SK-N-SH (cell line): ENCODE results near the gene RBMS3. TPM values are rescaled to one million over a fixed set of nuclear protein-coding genes. Genes with fewer than 3 reads are reported as not detected.

ENCODE experiments used
- CTCF ChIA-PET: fragments of 300-600, 350-600 bp; formaldehyde crosslinking; extraction: SDS; loops from one replicate; lab custom pipeline; 2021; lab: Yijun Ruan, JAX
- POLR2A ChIA-PET: fragments of 350-600 bp; sonication (Branson Sonifier 250); formaldehyde crosslinking; extraction: SDS; loops from one replicate; lab custom pipeline; 2020; ENCODE audit warnings: antibody characterized with exemption, inconsistent platforms; lab: Yijun Ruan, JAX
- DNase-seq: peaks from one replicate; pipeline ENCODE4 v3.0.0; 2012
- H2AFZ ChIP-seq: fragments of 200-600 bp; sonication (generic); 2 replicates; pipeline ENCODE4 v1.8.1; 2016; ENCODE audit warnings: antibody characterized with exemption, mild to moderate bottlenecking, low read depth
- H3F3A ChIP-seq: fragments of 200-600 bp; sonication (generic); replicated peaks from 2 replicates; pipeline ENCODE3; 2016; ENCODE audit warnings: antibody characterized with exemption, mild to moderate bottlenecking; ENCODE audit not compliant: insufficient read depth
- H3K27ac ChIP-seq, 2 experiments: fragments of 200-500 bp in 1 of 2; fragments of 200-600 bp in 1 of 2; sonication (Bioruptor generic) in 1 of 2; sonication (generic), shearing (Covaris generic) in 1 of 2; 2 replicates each; pipeline versions ENCODE4 v1.5.1 to v1.6.1; 2014 to 2016; ENCODE audit warnings: low read depth in 2 of 2, inconsistent platforms in 1 of 2, low read length in 1 of 2, mild to moderate bottlenecking in 1 of 2, mixed read lengths in 1 of 2
- H3K27me3 ChIP-seq: fragments of 200-600 bp; sonication (generic), shearing (Covaris generic); 2 replicates; pipeline ENCODE4 v1.6.1; 2016; ENCODE audit warnings: mixed run types; ENCODE audit not compliant: insufficient read depth
- H3K36me3 ChIP-seq, 2 experiments: fragments of 200-500 bp in 1 of 2; fragments of 200-600 bp in 1 of 2; sonication (Bioruptor generic) in 1 of 2; sonication (generic) in 1 of 2; replicated peaks in 1 of 2; 2 replicates each; pipeline versions ENCODE3 to v1.5.1; 2014 to 2016; ENCODE audit warnings: low read length in 1 of 2, mild to moderate bottlenecking in 1 of 2; ENCODE audit not compliant: insufficient read depth in 2 of 2, control insufficient read depth in 1 of 2
- H3K4me1 ChIP-seq, 2 experiments: fragments of 200-500 bp in 1 of 2; fragments of 200-600 bp in 1 of 2; sonication (Bioruptor generic) in 1 of 2; sonication (generic), shearing (Covaris generic) in 1 of 2; 2 replicates each; pipeline versions ENCODE4 v1.5.1 to v1.6.1; 2014 to 2016; ENCODE audit warnings: low read depth in 1 of 2, low read length in 1 of 2, mixed run types in 1 of 2; ENCODE audit not compliant: insufficient read depth in 2 of 2, control insufficient read depth in 1 of 2
- H3K4me2 ChIP-seq: fragments of 200-600 bp; sonication (generic), shearing (Covaris generic); 2 replicates; pipeline ENCODE4 v1.6.1; 2017; ENCODE audit warnings: mixed run types
- H3K4me3 ChIP-seq, 2 experiments: fragments of 200-500 bp in 1 of 2; fragments of 200-600 bp in 1 of 2; sonication (Bioruptor generic) in 1 of 2; sonication (generic), shearing (Covaris generic) in 1 of 2; 2 replicates each; pipeline versions ENCODE4 v1.5.1 to v1.8.1; 2014 to 2016; ENCODE audit warnings: low read depth in 2 of 2, inconsistent platforms in 1 of 2, low read length in 1 of 2, mild to moderate bottlenecking in 1 of 2, mixed read lengths in 1 of 2, moderate library complexity in 1 of 2
- H3K79me2 ChIP-seq: fragments of 200-600 bp; sonication (generic); 2 replicates; pipeline ENCODE4 v1.8.1; 2017; ENCODE audit warnings: mild to moderate bottlenecking; ENCODE audit not compliant: insufficient read depth
- H3K9ac ChIP-seq: fragments of 200-600 bp; sonication (generic); 2 replicates; pipeline ENCODE4 v1.6.1; 2017; ENCODE audit warnings: mixed run types
- H3K9me2 ChIP-seq: fragments of 200-600 bp; sonication (generic); 2 replicates; pipeline ENCODE4 v1.6.1; 2017; ENCODE audit warnings: mixed run types
- H3K9me3 ChIP-seq: fragments of 200-600 bp; sonication (generic); 2 replicates; pipeline ENCODE4 v1.6.1; 2017; ENCODE audit warnings: mixed run types, mild to moderate bottlenecking, moderate library complexity
- H4K20me1 ChIP-seq: fragments of 200-600 bp; sonication (generic); 2 replicates; pipeline ENCODE4 v1.6.1; 2017; ENCODE audit warnings: mild to moderate bottlenecking, mixed run types; ENCODE audit not compliant: insufficient read depth
- CHD2 ChIP-seq: fragments of 150-350 bp; IDR thresholded peaks from 2 replicates; pipeline ENCODE4 v1.6.1; 2018; ENCODE audit warnings: low read length; ENCODE audit not compliant: partially characterized antibody
- EZH2phosphoT487 ChIP-seq: fragments of 200-600 bp; sonication (generic); IDR thresholded peaks from 2 replicates; pipeline ENCODE4 v1.6.1; 2017; ENCODE audit warnings: low read depth, mixed run types, mild to moderate bottlenecking, antibody characterized with exemption, moderate library complexity, borderline replicate concordance
- FOXJ3 ChIP-seq: sonication (generic); formaldehyde crosslinking; IDR thresholded peaks from 2 replicates; pipeline ENCODE4 v1.5.1; 2020; ENCODE audit warnings: mild to moderate bottlenecking, missing genetic modification reagents
- GABPA ChIP-seq: IDR thresholded peaks from 2 replicates; pipeline ENCODE4 v1.4.0; 2012; ENCODE audit warnings: low read depth, mild to moderate bottlenecking
- NFIC ChIP-seq: IDR thresholded peaks from 2 replicates; pipeline ENCODE4 v1.4.0; 2012; ENCODE audit warnings: borderline replicate concordance
- POLR2AphosphoS5 ChIP-seq: IDR thresholded peaks from 2 replicates; pipeline ENCODE4 v1.6.1; 2012; ENCODE audit warnings: low read depth, low read length
- TAF1 ChIP-seq: IDR thresholded peaks from 2 replicates; pipeline ENCODE4 v1.6.1; 2012; ENCODE audit warnings: low read depth, mild to moderate bottlenecking, low read length, moderate library complexity, borderline replicate concordance
- WGBS: methylation state at CpG from one replicate; pipeline ENCODE4 v1.1.6; 2017; ENCODE audit warnings: low lambda C conversion rate; 5-methylcytosine and 5-hydroxymethylcytosine counted together
- polyA plus RNA-seq, 3 experiments: library from polyadenylated mRNA; depleted of rRNA; stranded (reverse); fragments of >200 nt; gene quantifications; 2 replicates each; pipeline ENCODE4 v1.2.3, GENCODE V29; 2012
- TF ChIP-seq, protein P1 (sequence below): IDR thresholded peaks from 2 replicates; pipeline ENCODE4 v1.4.0; 2012; ENCODE audit warnings: low read depth, borderline replicate concordance
- TF ChIP-seq, protein P2 (sequence below): fragments of 200-600 bp; sonication (generic); IDR thresholded peaks from 2 replicates; pipeline ENCODE4 v1.6.1; 2017; ENCODE audit warnings: antibody characterized with exemption, mild to moderate bottlenecking, moderate library complexity
- TF ChIP-seq, protein P3 (sequence below): IDR thresholded peaks from 2 replicates; pipeline ENCODE4 v1.4.0; 2012; ENCODE audit warnings: low read depth

The RBMS3 gene
- polyA plus RNA-seq, 1 of the 3 experiments (the other 2 are of a cell fraction) = 8.2 TPM

DNA sequence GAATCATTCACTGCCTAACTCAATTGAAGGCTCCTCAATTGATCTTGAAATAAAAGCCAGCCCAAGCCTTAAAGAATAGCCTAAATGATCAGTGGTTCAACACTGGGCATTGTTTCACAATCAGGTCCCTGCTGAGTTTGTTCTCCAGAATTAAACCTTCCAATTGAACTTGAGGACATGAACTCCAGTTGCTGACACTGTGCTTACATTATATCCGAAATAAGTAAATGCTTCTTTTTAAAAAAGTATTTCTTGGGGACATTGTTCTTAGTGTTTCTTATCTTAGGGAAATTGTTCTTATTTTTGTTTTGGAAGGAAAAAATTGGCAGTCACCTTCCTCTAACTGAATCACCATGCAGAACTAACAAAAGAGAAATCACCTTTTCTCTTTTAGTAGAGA lies 450.2 kb downstream of the RBMS3 start:
- Histone ChIP-seq H3K4me1 (no peaks in the 10 kb centered on the region; a peak in 1 of 4 replicates), H3K9me2 (no peaks in the 10 kb centered on the region), H4K20me1 (no peaks in the 10 kb centered on the region), H3K9ac (no peak overlapping the region), H2AFZ (no peak overlapping the region), H3K9me3 (no peaks in the 10 kb centered on the region; the same call in 1 of the 2 replicates), H3K4me3 (no peak overlapping the region), H3K4me2 (no peak overlapping the region), H3F3A (no peaks in the 10 kb centered on the region), H3K27ac (no peak overlapping the region; a peak in 1 of 4 replicates), H3K79me2 (peaks cover 5% of the 10 kb centered on the region), H3K36me3 (peaks cover 4 to 5% of the 10 kb centered on the region in 2 experiments), H3K27me3 (no peaks in the 10 kb centered on the region)
- POLR2A ChIA-PET = no interaction called here
- no peak for DNase-seq
- CTCF ChIA-PET = no interaction called here
- TF ChIP-seq POLR2AphosphoS5 (no peak), NFIC (no peak), CHD2 (no peak), TAF1 (no peak), FOXJ3 (CRISPR knock-in tag) (no peak)
- 94% methylated on average over 1 of the region's 1 CpG for WGBS

DNA sequence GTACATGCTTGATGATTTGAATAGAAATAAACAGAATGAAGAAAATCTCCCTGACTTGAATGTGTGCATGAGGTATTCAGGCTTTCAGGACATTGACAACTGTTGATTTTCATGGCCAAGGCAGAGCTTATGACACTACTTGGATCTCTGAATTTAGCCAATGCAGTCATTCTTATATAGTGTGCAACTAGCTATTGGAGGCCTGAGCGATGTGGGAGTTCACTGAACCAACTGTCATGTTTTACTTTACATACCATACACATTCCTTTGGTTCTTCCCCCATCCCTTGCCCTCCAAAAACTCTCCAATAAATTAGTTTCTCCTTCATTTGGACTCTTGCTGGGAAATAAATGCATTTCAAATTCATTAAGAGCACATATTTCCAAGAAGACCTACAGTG lies 460.4 kb downstream of the RBMS3 start:
- CTCF ChIA-PET = no interaction called here
- WGBS = 94% methylated on average over 1 of the region's 1 CpG

More for the DNA sequence above, 460.4 kb downstream of the RBMS3 start:
- Histone ChIP-seq H3K9me2 (no peaks in the 10 kb centered on the region), H3K27me3 (no peaks in the 10 kb centered on the region), H3K4me3 (no peak overlapping the region), H3K9ac (no peak overlapping the region), H3K79me2 (0 out of 2 replicates have a peak, but pooled peaks cover under 1% of the 10 kb centered on the region), H3K27ac (no peak overlapping the region), H3K9me3 (no peaks in the 10 kb centered on the region), H3K4me2 (no peak overlapping the region), H3F3A (peaks cover 4% of the 10 kb centered on the region), H2AFZ (no peak overlapping the region), H4K20me1 (no peaks in the 10 kb centered on the region), H3K36me3 (peaks cover 8 to 9% of the 10 kb centered on the region in 2 experiments), H3K4me1 (peaks cover 0 to 4% of the 10 kb centered on the region in 2 experiments; a peak in 3 of 4 replicates)
- POLR2A ChIA-PET = no interaction called here
- DNase-seq = no peak
- TF ChIP-seq, protein P1, sequence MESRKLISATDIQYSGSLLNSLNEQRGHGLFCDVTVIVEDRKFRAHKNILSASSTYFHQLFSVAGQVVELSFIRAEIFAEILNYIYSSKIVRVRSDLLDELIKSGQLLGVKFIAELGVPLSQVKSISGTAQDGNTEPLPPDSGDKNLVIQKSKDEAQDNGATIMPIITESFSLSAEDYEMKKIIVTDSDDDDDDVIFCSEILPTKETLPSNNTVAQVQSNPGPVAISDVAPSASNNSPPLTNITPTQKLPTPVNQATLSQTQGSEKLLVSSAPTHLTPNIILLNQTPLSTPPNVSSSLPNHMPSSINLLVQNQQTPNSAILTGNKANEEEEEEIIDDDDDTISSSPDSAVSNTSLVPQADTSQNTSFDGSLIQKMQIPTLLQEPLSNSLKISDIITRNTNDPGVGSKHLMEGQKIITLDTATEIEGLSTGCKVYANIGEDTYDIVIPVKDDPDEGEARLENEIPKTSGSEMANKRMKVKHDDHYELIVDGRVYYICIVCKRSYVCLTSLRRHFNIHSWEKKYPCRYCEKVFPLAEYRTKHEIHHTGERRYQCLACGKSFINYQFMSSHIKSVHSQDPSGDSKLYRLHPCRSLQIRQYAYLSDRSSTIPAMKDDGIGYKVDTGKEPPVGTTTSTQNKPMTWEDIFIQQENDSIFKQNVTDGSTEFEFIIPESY = no peak
- TF ChIP-seq, protein P2, sequence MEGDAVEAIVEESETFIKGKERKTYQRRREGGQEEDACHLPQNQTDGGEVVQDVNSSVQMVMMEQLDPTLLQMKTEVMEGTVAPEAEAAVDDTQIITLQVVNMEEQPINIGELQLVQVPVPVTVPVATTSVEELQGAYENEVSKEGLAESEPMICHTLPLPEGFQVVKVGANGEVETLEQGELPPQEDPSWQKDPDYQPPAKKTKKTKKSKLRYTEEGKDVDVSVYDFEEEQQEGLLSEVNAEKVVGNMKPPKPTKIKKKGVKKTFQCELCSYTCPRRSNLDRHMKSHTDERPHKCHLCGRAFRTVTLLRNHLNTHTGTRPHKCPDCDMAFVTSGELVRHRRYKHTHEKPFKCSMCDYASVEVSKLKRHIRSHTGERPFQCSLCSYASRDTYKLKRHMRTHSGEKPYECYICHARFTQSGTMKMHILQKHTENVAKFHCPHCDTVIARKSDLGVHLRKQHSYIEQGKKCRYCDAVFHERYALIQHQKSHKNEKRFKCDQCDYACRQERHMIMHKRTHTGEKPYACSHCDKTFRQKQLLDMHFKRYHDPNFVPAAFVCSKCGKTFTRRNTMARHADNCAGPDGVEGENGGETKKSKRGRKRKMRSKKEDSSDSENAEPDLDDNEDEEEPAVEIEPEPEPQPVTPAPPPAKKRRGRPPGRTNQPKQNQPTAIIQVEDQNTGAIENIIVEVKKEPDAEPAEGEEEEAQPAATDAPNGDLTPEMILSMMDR = no peak
- no peak for TF ChIP-seq GABPA
- no peak for TF ChIP-seq EZH2phosphoT487
- TF ChIP-seq, protein P3, sequence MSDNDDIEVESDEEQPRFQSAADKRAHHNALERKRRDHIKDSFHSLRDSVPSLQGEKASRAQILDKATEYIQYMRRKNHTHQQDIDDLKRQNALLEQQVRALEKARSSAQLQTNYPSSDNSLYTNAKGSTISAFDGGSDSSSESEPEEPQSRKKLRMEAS = no peak
